HepG2 (cell line): ENCODE results near the gene SOCS1. TPM values are rescaled to one million over a fixed set of nuclear protein-coding genes. Genes with fewer than 3 reads are reported as not detected.

Source experiments
- ARNT2 ChIP-seq: sonication (generic); formaldehyde crosslinking; IDR thresholded peaks from 2 replicates; pipeline ENCODE4 v1.8.0; 2022; ENCODE audit warnings: mild to moderate bottlenecking, low read depth, missing genetic modification reagents, moderate library complexity
- ATF3 ChIP-seq: sonication (generic); formaldehyde crosslinking; IDR thresholded peaks from 2 replicates; pipeline ENCODE4 v1.4.0; 2020; ENCODE audit warnings: missing genetic modification reagents
- BCL3 ChIP-seq: sonication (generic); formaldehyde crosslinking; IDR thresholded peaks from 2 replicates; pipeline ENCODE4 v1.5.1; 2020; ENCODE audit warnings: mild to moderate bottlenecking, missing genetic modification reagents, moderate library complexity
- CHCHD3 ChIP-seq: sonication (generic); formaldehyde crosslinking; IDR thresholded peaks from 2 replicates; pipeline ENCODE4 v1.8.0; 2022; ENCODE audit warnings: mild to moderate bottlenecking, missing genetic modification reagents, moderate library complexity
- CHD2 ChIP-seq: IDR thresholded peaks from 2 replicates; pipeline ENCODE4 v1.6.1; 2011; ENCODE audit warnings: low read depth, low read length, improper control_type of control experiment
- GPN1 ChIP-seq: sonication (generic); formaldehyde crosslinking; IDR thresholded peaks from 2 replicates; pipeline ENCODE4 v1.5.1; 2020; ENCODE audit warnings: missing genetic modification reagents, borderline replicate concordance
- MEIS1 ChIP-seq: sonication (generic); formaldehyde crosslinking; IDR thresholded peaks from 2 replicates; pipeline ENCODE4 v1.9.0; 2021; ENCODE audit warnings: mild to moderate bottlenecking, missing genetic modification reagents, moderate library complexity, borderline replicate concordance
- SMYD3 ChIP-seq: sonication (generic); formaldehyde crosslinking; IDR thresholded peaks from 2 replicates; pipeline ENCODE4 v1.8.1; 2023; ENCODE audit warnings: mild to moderate bottlenecking, missing genetic modification reagents
- USF2 ChIP-seq, 2 experiments: sonication (generic) in 1 of 2; formaldehyde crosslinking in 1 of 2; IDR thresholded peaks; 2 replicates each; pipeline versions ENCODE4 v1.5.1 to v1.6.1; 2011 to 2020; ENCODE audit warnings: borderline replicate concordance in 1 of 2, low read depth in 1 of 2, low read length in 1 of 2, mild to moderate bottlenecking in 1 of 2, missing genetic modification reagents in 1 of 2, moderate library complexity in 1 of 2
- YEATS4 ChIP-seq: sonication (generic); formaldehyde crosslinking; IDR thresholded peaks from 2 replicates; pipeline ENCODE4 v1.4.0; 2020; ENCODE audit warnings: missing genetic modification reagents, borderline replicate concordance
- ZBTB25 ChIP-seq: IDR thresholded peaks from 2 replicates; pipeline ENCODE4 v1.6.1; 2018; ENCODE audit warnings: missing genetic modification reagents
- ZBTB34 ChIP-seq: sonication (generic); formaldehyde crosslinking; IDR thresholded peaks from 2 replicates; pipeline ENCODE4 v1.8.0; 2022; ENCODE audit warnings: mild to moderate bottlenecking, missing genetic modification reagents
- ZBTB39 ChIP-seq: sonication (generic); formaldehyde crosslinking; IDR thresholded peaks from 2 replicates; pipeline ENCODE4 v1.5.0; 2020; ENCODE audit warnings: missing genetic modification reagents
- ZBTB49 ChIP-seq: sonication (generic); formaldehyde crosslinking; IDR thresholded peaks from 2 replicates; pipeline ENCODE4 v1.4.0; 2020; ENCODE audit warnings: missing genetic modification reagents, borderline replicate concordance
- ZNF563 ChIP-seq: sonication (generic); formaldehyde crosslinking; IDR thresholded peaks from 2 replicates; pipeline ENCODE4 v1.8.0; 2022; ENCODE audit warnings: mild to moderate bottlenecking, moderate library complexity, missing genetic modification reagents
- polyA plus RNA-seq, 8 experiments: library from polyadenylated mRNA; depleted of rRNA in 3 of 8; stranded (reverse) in 7 of 8; unstranded in 1 of 8; fragments of >200 nt; fragmentation: Illumina TruSeq in 4 of 8; extraction: Trizol in 4 of 8; gene quantifications; 2 replicates each; pipeline versions ENCODE4 v1.2.1 to v1.2.3, GENCODE V29; 2011 to 2016; ENCODE audit warnings: low read depth in 4 of 8, missing spikeins in 1 of 8, mixed read lengths in 1 of 8; ENCODE audit not compliant: insufficient read depth in 1 of 8
- total RNA-seq, 5 experiments: library from RNA; depleted of rRNA; stranded (reverse); fragments of >200 nt; fragmentation: Illumina TruSeq; extraction: Trizol; gene quantifications; 2 replicates each; pipeline ENCODE4 v1.2.3, GENCODE V29; 2016; ENCODE audit warnings: low read depth in 1 of 5

SOCS1 gene
- total and polyA plus RNA-seq, 2 of the 13 experiments (the other 11 are each of a cell fraction or from before 2014, with no cell fraction given), result 5.3 to 6.3 TPM

GRCh38 chr16:11278681-11279628, 23.0 kb upstream of the SOCS1 start (continued):
- no peak for TF ChIP-seq ZBTB49 (CRISPR knock-in tag)
- TF ChIP-seq MEIS1, result peak; percentile 20; the same call in 1 of the 2 replicates
- TF ChIP-seq BCL3, result peak; percentile 16; the same call in 1 of the 2 replicates
- TF ChIP-seq ZBTB39 (CRISPR knock-in tag), result no peak
- TF ChIP-seq ZBTB25, result no peak; the same call in 1 of the 2 replicates
- no peak for TF ChIP-seq USF2 (IDR thresholded peaks at IDR 0.05; ENCODE audit: low read depth, low read length)
- TF ChIP-seq USF2 (CRISPR knock-in tag; IDR thresholded peaks at IDR 0.05; ENCODE audit: borderline replicate concordance), result no peak
- TF ChIP-seq SMYD3 (CRISPR knock-in tag), result peak; percentile 95
- TF ChIP-seq GPN1 (CRISPR knock-in tag), result no peak
- 0 out of 2 replicates have a peak, but pooled peaks have one; percentile 2 for TF ChIP-seq CHD2
- TF ChIP-seq ATF3 (CRISPR knock-in tag), result peak; percentile 6; the same call in 1 of the 2 replicates
- TF ChIP-seq YEATS4 (CRISPR knock-in tag), result no peak
- no peak for TF ChIP-seq CHCHD3 (CRISPR knock-in tag)
- peak; percentile 78; the same call in 1 of the 2 replicates for TF ChIP-seq ZBTB34
- TF ChIP-seq ZNF563 (CRISPR knock-in tag), result 0 out of 2 replicates have a peak, but pooled peaks have one; percentile 6
- peak; percentile 54; the same call in 1 of the 2 replicates for TF ChIP-seq ARNT2 (CRISPR knock-in tag)
